MM.1S (cell line): ENCODE data around the gene KRTAP4-11.

Source experiments
- EZH2 ChIP-seq: fragments of 300-600 bp; sonication (generic); optimal IDR thresholded peaks from 2 replicates; pipeline ENCODE3; 2017; ENCODE audit warnings: low read depth, mild to moderate bottlenecking, antibody characterized with exemption, low read length, mixed read lengths
- EZH2phosphoT487 ChIP-seq: fragments of 300-600 bp; sonication (generic); IDR thresholded peaks from 2 replicates; pipeline ENCODE4 v1.6.1; 2018; ENCODE audit warnings: antibody characterized with exemption, low read length
- TF ChIP-seq, protein P1 (sequence below): fragments of 300-600 bp; sonication (generic); IDR thresholded peaks from 2 replicates; pipeline ENCODE4 v1.5.1; 2016; ENCODE audit warnings: antibody characterized with exemption, low read length, mixed read lengths

DNA sequence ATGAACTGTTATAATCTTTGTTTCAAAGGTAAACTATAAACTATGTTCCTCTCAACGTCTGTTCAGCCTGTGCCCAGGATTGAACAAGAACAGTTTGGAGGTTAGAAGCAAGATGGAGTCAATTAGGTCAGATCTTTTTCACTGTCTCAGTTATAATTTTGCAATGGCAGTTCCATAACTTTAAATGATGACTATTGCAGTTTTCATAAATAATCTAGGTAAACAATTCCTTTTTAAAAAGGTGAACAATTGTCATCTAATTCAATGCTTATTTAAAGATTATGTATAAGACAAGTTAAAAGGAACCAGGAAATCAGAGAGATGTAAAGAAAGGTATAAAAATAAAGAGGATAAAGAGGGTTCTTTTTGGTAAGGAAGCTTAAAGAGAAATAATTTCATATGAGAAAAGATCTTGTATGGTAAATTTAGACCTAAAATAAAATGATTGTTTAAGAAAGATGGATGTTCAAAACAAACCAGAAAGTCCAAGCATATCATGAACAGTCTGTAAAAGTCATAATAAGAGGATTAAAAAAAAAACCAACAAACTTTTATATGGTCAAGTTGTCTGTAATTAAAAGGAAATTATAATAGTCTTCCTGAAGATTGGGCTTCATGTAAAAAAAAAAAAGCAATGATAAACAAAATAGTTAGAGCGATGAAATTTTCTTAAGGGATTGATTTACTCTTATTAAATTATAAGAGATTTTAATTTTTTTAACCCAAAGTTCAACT, 6.9 kb downstream of the KRTAP4-11 start:
- TF ChIP-seq, protein P1, sequence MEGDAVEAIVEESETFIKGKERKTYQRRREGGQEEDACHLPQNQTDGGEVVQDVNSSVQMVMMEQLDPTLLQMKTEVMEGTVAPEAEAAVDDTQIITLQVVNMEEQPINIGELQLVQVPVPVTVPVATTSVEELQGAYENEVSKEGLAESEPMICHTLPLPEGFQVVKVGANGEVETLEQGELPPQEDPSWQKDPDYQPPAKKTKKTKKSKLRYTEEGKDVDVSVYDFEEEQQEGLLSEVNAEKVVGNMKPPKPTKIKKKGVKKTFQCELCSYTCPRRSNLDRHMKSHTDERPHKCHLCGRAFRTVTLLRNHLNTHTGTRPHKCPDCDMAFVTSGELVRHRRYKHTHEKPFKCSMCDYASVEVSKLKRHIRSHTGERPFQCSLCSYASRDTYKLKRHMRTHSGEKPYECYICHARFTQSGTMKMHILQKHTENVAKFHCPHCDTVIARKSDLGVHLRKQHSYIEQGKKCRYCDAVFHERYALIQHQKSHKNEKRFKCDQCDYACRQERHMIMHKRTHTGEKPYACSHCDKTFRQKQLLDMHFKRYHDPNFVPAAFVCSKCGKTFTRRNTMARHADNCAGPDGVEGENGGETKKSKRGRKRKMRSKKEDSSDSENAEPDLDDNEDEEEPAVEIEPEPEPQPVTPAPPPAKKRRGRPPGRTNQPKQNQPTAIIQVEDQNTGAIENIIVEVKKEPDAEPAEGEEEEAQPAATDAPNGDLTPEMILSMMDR = no peak
- no peak for TF ChIP-seq EZH2
- no peak for TF ChIP-seq EZH2phosphoT487
